ENCODE measurements around the gene KLK3.

DNA sequence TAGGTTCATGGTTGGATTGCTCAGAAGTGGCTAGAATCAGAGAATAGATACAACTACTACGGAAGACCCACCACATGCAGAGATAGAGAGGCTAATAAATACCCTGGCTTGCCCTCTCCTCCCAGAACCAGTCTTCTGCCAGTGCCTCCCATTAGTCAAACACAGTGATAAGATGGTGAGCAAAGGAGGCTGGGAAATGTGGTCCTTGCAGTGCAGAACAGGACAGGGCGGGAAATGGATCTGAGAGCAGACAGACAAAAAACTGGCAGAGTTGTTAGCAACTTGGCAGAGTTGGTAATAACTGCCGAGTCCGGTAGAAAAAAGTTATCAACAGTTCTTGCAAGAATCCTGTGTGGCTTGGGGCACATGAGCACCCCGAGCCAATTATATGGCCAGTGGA lies 39.8 kb upstream of the KLK3 start:
- TF ChIP-seq, protein P1, sequence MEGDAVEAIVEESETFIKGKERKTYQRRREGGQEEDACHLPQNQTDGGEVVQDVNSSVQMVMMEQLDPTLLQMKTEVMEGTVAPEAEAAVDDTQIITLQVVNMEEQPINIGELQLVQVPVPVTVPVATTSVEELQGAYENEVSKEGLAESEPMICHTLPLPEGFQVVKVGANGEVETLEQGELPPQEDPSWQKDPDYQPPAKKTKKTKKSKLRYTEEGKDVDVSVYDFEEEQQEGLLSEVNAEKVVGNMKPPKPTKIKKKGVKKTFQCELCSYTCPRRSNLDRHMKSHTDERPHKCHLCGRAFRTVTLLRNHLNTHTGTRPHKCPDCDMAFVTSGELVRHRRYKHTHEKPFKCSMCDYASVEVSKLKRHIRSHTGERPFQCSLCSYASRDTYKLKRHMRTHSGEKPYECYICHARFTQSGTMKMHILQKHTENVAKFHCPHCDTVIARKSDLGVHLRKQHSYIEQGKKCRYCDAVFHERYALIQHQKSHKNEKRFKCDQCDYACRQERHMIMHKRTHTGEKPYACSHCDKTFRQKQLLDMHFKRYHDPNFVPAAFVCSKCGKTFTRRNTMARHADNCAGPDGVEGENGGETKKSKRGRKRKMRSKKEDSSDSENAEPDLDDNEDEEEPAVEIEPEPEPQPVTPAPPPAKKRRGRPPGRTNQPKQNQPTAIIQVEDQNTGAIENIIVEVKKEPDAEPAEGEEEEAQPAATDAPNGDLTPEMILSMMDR (IDR thresholded peaks at IDR 0.05): no peak
- TF ChIP-seq POLR2AphosphoS5 (IDR thresholded peaks at IDR 0.05) (no peak), EP300 (IDR thresholded peaks at IDR 0.05) (no peak)
